HL-60 (cell line): ENCODE measurements around the gene BCAN.

Experiments used
- DNase-seq, 2 experiments: peaks; one replicate each; pipeline ENCODE4 v3.0.0-alpha.2; 2010 to 2020; ENCODE audit warnings: low read depth in 1 of 2, low spot score in 1 of 2
- H3K27ac ChIP-seq: fragments of 250-450 bp; sonication (Bioruptor Pico); replicated peaks from 2 replicates; pipeline ENCODE4 v1.5.1; 2020; ENCODE audit warnings: mild to moderate bottlenecking, moderate library complexity
- H3K27me3 ChIP-seq: fragments of 250-450 bp; sonication (Bioruptor Pico); 2 replicates; pipeline ENCODE4 v1.5.1; 2021; ENCODE audit warnings: mild to moderate bottlenecking, moderate library complexity; ENCODE audit not compliant: insufficient read depth, poor library complexity, severe bottlenecking
- H3K4me3 ChIP-seq: replicated peaks from 2 replicates; pipeline ENCODE4 v1.5.1; 2011; ENCODE audit warnings: mild to moderate bottlenecking, control low read depth, low read length; ENCODE audit not compliant: insufficient read depth
- CTCF ChIP-seq: IDR thresholded peaks from one replicate; pipeline ENCODE4 v1.5.1; 2011; ENCODE audit warnings: low read length, control low read depth, inconsistent platforms; ENCODE audit not compliant: insufficient read depth
- GABPA ChIP-seq: IDR thresholded peaks from 2 replicates; pipeline ENCODE4 v1.6.1; 2012; ENCODE audit warnings: low read depth
- POLR2AphosphoS5 ChIP-seq: IDR thresholded peaks from 2 replicates; pipeline ENCODE4 v1.6.1; 2012; ENCODE audit warnings: low read depth
- SPI1 ChIP-seq: IDR thresholded peaks from 2 replicates; pipeline ENCODE4 v1.6.1; 2012; ENCODE audit warnings: low read depth, mild to moderate bottlenecking, borderline replicate concordance
- TF ChIP-seq, protein P1 (sequence below): IDR thresholded peaks from 2 replicates; pipeline ENCODE4 v1.6.1; 2012; ENCODE audit warnings: low read depth; ENCODE audit not compliant: insufficient replicate concordance

Gene BCAN

GRCh38 chr1:156682166-156682890 is 40.4 kb downstream of the BCAN start:
- Histone ChIP-seq H3K27me3 (peaks cover 72% of the 10 kb centered on the region), H3K4me3 (no peak overlapping the region), H3K27ac (no peak overlapping the region)
- DNase-seq: no peak
- TF ChIP-seq POLR2AphosphoS5 (no peak), GABPA (no peak), SPI1 (no peak), CTCF (no peak)
- TF ChIP-seq, protein P1, sequence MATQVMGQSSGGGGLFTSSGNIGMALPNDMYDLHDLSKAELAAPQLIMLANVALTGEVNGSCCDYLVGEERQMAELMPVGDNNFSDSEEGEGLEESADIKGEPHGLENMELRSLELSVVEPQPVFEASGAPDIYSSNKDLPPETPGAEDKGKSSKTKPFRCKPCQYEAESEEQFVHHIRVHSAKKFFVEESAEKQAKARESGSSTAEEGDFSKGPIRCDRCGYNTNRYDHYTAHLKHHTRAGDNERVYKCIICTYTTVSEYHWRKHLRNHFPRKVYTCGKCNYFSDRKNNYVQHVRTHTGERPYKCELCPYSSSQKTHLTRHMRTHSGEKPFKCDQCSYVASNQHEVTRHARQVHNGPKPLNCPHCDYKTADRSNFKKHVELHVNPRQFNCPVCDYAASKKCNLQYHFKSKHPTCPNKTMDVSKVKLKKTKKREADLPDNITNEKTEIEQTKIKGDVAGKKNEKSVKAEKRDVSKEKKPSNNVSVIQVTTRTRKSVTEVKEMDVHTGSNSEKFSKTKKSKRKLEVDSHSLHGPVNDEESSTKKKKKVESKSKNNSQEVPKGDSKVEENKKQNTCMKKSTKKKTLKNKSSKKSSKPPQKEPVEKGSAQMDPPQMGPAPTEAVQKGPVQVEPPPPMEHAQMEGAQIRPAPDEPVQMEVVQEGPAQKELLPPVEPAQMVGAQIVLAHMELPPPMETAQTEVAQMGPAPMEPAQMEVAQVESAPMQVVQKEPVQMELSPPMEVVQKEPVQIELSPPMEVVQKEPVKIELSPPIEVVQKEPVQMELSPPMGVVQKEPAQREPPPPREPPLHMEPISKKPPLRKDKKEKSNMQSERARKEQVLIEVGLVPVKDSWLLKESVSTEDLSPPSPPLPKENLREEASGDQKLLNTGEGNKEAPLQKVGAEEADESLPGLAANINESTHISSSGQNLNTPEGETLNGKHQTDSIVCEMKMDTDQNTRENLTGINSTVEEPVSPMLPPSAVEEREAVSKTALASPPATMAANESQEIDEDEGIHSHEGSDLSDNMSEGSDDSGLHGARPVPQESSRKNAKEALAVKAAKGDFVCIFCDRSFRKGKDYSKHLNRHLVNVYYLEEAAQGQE: no peak

DNA sequence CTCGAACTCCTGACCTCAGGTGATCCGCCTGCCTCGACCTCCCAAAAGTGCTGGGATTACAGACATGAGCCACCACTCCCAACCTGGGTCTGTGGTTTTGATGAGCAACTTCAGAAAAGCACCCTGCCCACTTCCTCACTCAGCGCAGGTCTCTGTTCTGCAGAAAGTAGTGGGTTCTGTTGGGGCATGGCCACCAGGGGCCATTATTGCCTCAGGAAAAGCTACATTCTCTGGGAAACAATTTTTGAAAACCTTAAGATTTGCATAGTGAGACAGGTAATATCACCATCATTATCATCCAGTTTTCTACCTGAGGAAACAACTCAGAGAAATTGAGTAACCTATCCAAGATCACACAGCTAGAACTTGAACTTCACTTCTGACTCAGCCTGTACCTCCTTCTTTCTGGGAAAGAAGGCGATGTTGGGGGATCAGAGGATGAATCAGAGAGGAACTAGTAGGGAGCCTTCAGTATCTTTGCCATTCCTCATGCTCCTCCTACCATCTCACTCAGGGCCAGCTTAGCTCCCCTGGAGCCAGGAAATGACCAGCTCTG is 42.4 kb downstream of the BCAN start:
- TF ChIP-seq SPI1: peak; percentile 79
- TF ChIP-seq POLR2AphosphoS5: no peak
- H3K27me3 ChIP-seq: peaks cover 64% of the 10 kb centered on the region
- H3K4me3 ChIP-seq: no peak overlapping the region
- H3K27ac ChIP-seq: no peak overlapping the region
- peak in 1 of 2 experiments; percentile 28 for DNase-seq

GRCh38 chr1:156689035-156689952 is 47.4 kb downstream of the BCAN start:
- peak; percentile 55 to 78 for DNase-seq
- Histone ChIP-seq H3K27ac (no peak overlapping the region), H3K27me3 (peaks cover 62% of the 10 kb centered on the region), H3K4me3 (no peak overlapping the region)
- TF ChIP-seq CTCF (peak; percentile 89), POLR2AphosphoS5 (no peak), GABPA (no peak), SPI1 (no peak)
- TF ChIP-seq, protein P1: no peak
